Testis (tissue), 2 donors: Measurements from ENCODE around the gene COASY.

Experiments
- POLR2A ChIP-seq: fragments of 450-650 bp; IDR thresholded peaks from one replicate; pipeline ENCODE4 v1.6.1; 2017; ENCODE audit warnings: antibody characterized with exemption, mild to moderate bottlenecking, moderate library complexity
- TF ChIP-seq, protein P1 (sequence below), 3 experiments: fragments of 450-650 bp in 2 of 3; fragments of 200-600 bp in 1 of 3; sonication (generic) in 1 of 3; IDR thresholded peaks; one replicate each; pipeline ENCODE4 v1.5.1; 2016 to 2019; ENCODE audit warnings: antibody characterized with exemption in 3 of 3, mild to moderate bottlenecking in 2 of 3, moderate library complexity in 1 of 3

GRCh38 chr17:42553161-42553818, 8.7 kb upstream of the COASY start:
- TF ChIP-seq, protein P1, sequence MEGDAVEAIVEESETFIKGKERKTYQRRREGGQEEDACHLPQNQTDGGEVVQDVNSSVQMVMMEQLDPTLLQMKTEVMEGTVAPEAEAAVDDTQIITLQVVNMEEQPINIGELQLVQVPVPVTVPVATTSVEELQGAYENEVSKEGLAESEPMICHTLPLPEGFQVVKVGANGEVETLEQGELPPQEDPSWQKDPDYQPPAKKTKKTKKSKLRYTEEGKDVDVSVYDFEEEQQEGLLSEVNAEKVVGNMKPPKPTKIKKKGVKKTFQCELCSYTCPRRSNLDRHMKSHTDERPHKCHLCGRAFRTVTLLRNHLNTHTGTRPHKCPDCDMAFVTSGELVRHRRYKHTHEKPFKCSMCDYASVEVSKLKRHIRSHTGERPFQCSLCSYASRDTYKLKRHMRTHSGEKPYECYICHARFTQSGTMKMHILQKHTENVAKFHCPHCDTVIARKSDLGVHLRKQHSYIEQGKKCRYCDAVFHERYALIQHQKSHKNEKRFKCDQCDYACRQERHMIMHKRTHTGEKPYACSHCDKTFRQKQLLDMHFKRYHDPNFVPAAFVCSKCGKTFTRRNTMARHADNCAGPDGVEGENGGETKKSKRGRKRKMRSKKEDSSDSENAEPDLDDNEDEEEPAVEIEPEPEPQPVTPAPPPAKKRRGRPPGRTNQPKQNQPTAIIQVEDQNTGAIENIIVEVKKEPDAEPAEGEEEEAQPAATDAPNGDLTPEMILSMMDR (IDR thresholded peaks at IDR 0.05) = peak in 1 of 3 experiments; percentile 2
- no peak for TF ChIP-seq POLR2A
